Stimulated activated CD4-positive, alpha-beta T cell treated with anti-CD3 and anti-CD28 coated beads, TNF-alpha, amount 100 ng/mL, for 1 hour (primary cell): ENCODE measurements around the gene HSPH1.

Experiments used
- DNase-seq, 3 donors: peaks; one replicate each; pipeline ENCODE4 v3.0.0-alpha.2; 2020; ENCODE audit warnings: low read depth in 3 of 3, low spot score in 1 of 3

Gene HSPH1

DNA sequence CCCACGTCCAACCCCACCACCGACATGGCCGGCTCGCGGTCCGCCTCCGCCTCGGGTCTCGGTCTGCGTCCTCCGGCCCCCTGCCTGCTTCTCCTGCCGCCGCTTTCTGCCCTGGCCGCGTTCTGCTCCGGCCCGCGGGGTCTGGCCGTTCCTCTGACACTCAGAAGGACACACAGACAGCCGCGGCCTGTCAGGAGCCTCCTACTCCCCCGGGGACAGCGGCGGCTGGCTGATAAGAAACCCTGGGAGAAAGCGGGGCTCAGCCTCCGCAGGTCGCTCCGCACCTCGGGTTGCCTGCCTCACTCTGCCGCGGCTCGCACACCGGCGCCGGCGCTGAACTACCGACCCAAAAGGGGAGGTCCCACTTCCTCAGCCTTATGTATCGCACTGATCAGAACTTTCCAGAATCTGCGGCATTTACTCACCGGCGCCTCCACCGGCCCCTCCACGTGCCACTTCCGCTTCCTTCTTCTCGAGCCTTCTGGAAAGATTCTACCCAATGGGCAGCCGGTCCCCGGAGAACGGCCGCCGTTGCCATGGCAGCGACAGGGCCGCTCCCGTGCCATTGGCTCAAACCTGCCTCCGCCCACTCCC is at the start of gene HSPH1:
HSPH1 (minus strand) TSS at position 348 of the 594 bp plus-strand sequence; CDS start at position 26, 322 bp downstream.
- DNase-seq = peak; percentile 92 to 97 (median 97)

DNA sequence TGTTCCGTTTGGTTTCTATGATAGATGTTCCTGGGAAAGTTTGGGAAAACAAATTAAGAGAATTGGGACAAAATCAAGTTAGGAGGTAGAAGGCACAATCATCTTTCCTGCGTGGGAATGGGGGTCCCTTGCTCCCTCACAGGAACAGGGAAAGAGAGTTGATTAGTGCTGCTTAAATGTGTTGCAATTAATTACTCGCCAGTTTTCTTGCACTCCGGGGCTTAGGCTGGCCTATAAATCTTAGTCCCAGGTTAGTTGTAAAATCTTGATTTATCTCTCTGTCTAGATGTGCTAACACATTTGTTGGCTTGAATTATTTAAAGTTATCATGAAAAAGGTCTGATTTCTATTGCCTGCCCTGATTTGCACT is 48.1 kb upstream of the HSPH1 start:
- DNase-seq = no peak

DNA sequence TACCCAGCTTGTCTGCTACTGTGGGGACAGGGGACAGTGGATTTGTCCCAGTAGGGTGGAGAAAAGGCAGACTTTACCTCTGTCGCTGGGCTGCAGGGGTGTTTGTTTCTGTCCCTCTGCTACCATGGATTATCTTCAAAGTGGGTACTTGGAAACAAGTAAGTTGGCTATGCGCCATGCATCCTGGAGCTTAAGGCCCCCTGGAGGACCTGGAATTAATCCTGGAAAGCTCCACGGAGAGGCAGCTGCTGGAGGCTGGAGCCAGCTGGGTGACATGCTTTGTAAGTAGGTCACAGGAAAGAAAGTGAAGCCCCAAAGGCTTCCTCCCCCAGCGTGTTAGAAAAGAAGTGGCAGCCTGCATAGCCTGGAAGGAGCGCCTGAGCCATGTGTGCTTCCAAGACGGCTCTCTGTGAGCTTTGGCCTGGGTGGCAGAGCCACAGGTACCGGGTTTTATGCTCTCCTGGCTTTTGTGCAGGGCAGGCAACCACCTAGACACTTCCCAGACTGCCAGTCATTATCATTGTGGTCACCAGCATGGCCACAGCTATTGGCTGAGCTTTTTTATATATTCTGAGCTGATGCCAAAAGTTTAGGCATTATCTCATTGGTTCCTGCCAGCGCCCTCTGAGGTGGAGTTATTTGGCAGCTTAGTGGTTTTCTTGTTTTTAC is 47.6 kb upstream of the HSPH1 start:
- DNase-seq = no peak

DNA sequence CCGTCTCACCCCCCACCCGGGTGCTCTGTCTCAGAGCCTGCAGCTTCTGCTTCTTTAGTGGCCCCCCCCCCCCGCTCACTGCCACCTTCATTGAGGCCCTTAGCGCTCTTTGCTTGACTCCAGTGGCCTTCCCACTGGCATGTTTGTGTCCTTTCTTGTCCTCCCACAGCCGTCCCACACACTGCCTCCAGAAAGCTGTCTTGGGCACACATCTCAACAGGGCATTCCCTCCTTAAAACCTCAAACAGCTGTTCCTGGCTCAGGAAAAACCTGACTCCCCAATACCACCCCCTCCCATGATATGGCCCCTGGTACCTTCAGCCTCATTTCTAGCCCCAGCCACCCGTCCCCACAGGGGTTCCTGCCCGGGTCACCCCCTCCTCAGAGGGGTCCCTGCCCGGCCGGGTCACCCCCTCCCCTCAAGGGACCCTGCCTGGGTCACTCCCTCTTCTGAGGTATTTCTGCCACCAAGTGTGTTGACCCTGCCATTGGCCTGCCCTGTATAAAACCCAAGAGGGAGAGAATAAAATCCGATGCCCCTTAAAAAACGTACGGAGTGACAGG is 46.9 kb upstream of the HSPH1 start:
- DNase-seq = no peak

DNA sequence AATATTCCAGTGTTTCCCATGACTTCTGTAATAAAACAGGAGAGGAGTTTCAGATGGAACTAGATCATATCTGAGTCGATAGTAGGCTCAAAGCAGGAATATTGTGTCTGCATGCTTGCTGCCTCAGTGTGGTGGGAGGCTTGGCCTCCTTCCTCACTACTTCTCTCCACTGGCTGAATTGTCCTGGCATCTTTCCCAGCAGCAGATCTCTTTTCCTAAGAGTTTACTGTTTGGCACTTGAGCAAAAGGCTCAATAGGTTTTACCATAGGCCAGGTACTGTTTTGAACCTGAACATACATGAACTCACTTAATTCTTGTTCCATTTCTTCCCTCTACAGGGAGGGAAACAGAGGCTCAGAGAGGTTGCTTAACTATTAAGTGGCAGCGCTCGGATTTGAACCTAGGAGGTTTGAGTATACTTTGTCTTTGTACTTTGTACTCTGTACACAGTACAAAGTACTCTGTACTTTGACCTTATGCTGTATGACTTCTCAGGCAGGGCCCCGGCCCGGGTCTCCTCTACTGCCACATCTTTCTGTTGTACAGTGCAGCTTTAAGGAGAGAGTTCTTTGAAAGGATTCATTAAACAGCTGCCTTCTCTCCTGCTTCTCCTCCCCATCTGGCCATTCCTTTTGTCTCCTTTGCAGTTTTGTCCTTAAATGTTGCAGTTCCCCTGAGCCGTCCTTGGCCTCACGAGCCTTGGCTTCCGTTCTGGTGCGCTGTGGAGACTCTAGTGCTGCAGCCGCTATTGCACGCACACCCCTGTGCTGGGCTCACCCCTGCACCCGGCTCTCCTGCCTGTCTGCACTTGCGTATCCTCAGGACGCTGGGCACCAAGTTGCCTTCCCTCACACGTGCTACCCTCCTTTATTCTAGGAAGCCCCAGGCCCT is 46.2 kb upstream of the HSPH1 start:
- DNase-seq = no peak

DNA sequence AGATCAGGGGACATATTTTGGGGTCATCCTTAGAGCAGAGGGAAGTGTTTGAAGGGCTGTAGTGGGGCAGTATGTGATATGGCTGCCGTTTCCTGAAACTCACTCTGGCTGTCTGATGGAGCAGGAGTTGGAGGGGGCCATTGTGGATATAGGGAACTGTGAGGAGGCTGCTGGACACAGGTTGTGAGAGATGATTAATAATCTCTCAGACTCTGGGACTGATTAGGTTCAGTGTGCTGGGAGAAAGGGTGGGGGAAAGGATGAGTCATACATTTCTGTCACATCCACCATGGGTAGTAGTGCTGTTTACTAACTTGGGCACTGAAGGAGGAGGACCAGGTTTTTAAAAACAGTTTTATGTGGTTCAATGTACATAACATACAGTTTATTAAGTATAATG is 42.9 kb upstream of the HSPH1 start:
- DNase-seq = no peak

DNA sequence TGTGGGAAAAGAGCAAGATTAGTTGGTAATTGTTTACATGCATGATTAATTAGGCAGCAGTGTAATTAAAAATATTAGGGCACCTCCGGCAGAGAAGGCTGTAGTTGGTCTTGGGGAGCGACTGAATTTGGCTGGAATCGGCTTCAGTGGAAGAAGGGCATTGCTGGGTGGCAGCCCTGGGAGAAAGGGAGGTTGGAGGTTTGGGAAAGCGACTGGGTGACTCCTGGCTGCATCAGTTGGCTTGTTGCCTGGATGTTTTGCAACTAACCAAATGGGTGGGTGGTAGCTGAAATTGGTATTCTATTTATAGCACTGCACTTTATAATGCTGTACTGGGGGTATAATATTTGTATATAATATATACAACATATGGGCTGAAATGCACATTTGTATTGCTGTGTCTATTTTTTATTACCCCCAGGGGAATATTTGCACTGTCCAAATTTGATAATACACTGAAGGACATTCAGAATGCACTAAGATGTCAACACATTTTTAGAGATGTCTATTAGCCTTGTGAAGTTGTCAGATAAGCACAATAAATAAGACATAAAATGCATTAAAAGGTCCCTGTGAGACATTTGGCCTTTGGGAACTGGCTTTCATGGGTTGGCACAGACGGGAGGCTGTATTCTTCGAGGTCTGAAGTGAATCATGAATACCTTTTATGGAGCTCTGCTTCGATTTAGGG is 39.8 kb upstream of the HSPH1 start:
- DNase-seq = no peak

DNA sequence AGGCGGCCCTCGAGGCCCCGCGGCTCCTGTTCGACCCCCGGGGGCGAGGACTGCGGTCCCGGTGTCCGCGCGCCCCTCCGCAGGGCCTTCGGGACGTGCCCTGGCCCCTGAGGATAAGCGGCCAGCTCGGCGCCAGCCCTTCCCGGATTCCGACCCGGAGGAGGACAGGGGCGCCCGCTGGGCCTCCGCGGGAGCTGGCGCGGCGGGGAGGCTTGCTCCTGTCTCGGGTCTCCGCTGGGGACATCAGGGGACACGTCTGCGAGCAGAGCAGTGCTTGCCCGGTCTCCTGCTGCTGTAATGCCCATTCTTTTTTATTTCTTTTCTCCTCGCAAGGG is 38.9 kb upstream of the HSPH1 start:
- no peak for DNase-seq

DNA sequence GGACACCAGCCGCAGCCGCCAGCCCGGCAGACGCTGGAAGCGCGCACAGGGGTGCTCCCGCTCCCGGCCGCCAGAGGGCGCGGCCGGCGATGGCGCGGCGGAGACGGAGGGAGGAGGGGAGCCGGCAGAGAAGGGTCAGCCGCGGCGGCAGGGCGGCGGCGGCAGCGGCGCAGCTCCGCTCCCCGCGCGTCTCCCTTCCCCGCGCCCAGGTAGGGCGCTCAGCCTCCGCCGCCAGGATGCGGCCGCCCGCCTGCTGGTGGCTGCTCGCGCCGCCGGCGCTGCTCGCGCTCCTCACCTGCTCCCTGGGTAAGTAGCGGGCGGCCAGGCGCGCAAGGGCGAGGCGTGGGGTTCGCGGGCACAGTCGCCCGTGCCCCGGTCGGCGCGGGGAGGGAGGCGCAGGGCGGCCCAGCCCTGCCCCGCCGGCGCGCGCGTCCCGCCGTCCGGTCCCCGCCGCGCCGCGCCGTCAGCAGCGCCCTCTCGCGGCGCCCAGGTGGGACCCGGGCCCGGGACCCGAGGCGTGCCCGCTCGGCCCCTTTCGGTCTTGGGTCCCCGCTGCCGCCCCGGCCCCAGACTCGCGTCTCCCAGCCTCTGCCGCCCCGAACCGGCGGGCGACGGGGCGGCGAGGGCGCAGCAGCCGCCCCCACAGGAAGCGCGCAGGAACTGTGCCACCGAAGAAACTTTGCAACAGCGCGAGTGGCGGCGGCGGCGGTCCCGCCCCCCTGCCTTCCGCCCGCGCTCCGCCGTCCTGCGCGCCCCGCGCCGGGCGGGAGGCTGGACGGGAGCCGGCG is 38.3 kb upstream of the HSPH1 start, which contains the start of gene B3GLCT:
B3GLCT (plus strand) TSS at position 127 of the 788 bp plus-strand sequence; CDS start at position 237, 110 bp downstream.
- peak; percentile 45 to 74 (median 60) for DNase-seq

DNA sequence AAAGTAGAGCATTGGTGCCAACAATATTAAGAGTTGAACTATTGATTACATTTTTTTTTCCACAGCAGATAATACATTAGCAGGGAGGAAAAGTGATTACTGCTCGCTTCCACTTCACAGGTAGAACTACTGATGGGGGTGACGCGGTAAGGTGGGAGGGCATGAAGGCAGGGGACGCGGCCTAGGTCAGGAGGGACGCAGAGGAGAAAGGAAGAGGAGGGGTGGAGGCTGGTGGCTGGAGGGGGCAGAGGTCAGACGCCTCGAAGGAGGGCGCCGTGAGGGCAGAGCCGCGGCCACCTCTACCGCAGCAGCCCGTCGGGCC is 37.8 kb upstream of the HSPH1 start:
- no peak for DNase-seq

DNA sequence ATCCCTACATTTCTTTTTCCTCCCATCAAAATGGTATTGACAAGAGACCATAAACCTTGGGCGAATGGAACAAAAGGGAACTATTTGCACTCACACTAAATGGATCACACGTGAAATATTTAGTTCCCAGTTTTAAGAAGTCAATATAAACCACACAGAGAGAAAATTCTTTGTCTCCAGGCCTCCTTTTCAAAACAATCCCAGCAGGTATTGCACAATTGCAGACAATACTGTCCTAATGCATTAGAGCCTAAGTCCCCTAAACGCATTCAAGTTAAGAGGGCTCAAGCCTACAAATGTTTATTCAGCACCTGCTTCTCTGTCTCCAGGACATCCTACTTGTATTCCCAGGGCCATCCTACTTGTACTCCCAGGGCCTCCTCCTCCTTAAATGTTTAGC is 36.8 kb upstream of the HSPH1 start:
- no peak for DNase-seq

DNA sequence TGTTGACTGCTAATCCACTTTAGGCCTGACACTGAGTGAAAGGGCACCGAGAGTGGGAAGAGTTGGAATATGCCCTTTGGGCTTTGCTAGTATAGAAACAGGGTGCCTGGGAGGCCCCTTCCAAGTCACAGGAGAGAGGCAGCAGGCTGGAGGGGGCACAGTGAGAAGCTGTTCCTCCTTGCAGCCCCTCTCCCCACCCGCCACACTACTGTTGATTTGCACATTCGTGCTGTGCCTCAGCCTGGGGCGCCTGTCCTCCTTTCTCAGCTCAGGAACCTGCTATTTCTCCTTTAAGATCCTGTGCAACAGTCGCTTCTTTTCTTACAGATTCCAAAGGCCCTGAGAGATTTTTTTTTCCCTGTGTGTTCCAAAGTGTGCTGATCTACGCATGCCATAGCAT is 35.3 kb upstream of the HSPH1 start:
- DNase-seq = no peak

DNA sequence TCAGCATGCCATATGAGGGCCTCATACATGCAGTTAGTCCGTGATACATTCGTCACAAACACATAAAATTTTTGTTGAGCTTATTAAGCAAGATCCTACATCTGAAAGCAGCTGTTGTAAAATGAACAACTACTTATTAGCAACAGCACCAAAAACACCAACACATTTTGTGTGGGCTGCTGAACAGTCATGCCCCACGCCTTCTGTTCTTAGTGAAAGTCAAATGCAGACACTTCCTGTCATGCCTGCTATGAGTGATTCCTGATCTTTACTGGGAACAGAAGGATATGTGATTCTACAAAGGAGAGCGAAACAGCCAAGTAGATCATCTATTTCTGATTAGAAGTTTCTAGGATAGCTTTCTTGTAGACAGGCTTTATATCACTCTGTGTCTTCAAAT is 33.9 kb upstream of the HSPH1 start:
- no peak for DNase-seq

DNA sequence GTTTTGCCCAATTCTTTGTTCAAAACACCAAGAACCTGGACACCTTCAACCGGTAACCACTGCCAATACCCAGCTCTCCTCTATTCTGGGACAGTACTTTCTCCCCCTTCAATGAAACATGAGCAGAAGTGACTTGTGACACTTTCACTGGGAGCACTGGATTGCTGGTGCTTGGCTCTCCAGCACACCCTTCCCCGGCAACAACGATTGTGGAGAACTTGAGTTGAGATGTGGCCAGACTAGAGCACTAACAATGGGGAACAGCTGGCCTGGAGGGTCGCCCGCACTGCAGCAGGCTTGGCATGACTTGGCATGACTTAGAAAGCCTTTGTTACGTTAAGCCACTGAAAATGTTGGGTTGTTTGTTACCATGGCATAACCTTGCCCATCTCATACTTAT is 30.6 kb upstream of the HSPH1 start:
- DNase-seq = no peak

DNA sequence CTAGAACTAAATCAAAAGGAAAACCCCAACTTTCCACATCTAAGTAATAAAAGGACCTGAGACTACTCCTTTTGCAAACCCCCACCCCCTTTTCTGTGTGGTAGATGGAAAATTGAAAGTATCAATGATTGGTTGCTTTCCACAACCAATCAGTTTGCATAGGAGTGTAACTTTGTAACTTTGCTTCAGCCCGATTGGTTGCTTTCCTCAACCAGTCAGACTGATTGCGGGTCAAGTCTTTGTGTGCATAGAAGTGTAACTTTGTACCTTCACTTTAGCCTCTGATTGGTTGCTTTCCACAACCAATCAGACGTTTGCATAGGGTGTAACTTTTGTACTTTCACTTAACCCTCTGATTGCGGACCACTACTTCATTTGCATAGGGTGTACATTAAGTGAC is 30.0 kb upstream of the HSPH1 start:
- DNase-seq = no peak

DNA sequence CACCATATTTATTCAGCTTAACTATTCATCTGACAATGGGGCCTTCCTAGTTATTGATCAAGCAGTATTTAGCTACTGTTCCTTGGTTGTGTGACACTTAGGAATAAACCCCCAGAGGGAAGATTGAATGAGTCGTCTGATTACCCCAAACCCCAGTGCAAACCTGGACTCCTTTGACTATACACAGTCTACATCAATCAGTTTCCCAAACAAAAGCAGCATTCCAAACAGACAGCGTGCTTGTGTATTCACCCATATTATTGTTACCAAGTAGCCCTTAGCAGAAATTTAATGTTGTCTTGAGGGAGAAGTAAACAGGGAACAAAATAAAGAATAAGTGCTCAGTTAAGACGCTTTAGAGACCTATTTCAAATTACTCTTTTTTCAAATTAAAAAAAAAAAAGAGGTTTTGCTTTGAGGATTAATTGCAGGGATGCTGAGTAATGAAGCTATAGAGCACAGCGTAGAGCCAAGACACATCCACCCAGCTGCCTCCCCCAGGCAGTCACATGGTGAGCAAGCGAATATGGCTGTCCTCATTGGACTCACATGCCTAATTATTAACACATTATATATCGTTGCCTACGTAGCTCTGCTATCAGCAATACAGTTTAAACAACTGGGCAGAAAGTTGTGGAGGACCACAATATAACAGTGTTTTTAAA is 23.4 kb upstream of the HSPH1 start:
- no peak for DNase-seq

DNA sequence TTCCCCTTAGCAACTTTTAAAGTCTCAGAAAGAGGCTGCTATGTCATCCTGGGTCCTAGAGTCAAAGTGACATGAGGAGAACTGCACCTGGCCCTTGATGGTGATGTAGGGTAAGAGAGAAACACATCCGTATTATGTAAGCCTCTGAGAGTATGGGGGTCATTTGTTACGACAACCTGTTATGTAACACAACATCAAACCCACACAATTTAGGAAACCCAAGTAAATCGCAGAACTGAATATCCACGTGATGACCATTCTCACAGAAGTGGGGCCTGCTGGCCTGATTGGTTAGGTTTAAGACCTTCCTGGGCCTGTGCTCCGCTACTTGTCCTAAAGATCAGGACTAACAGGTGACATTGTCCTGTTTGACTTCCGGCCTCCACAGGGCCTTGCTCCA is 22.7 kb upstream of the HSPH1 start:
- DNase-seq = no peak

DNA sequence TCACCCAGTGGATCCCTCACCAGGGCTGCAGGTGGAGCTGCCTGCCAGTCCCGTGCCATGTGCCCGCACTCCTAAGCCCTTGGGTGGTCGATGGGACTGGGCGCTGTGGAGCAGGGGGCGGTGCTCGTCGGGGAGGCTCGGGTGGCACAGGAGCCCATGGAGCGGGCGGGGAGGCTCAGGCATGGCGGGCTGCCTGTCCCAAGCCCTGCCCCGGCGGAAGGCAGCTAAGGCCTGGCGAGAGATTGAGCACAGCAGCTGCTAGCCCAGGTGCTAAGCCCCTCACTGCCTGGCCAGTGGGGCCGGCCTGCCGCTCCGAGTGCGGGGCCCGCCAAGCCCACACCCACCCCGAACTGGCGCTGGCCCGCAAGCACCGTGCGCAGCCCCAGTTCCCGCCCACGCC is 21.3 kb upstream of the HSPH1 start:
- DNase-seq = no peak

DNA sequence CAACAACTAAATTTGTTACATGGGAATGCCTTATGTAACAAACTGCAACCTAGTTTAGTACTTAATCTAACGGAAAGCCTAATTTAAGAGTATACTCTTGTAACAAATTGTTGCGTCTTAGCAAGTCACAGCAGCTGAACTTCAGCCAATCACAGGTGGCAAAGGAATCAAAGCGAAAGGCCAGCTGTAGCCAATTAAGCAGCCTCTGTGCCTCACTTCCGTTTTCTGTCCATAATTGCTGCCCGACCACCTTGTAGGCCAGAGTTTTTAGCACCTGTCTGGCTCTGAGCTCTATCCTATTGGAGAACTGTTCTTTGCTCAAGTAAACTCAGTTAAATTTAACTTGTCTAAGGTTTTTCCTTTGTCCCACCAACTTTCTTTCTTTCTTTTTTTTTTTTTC is 18.1 kb upstream of the HSPH1 start:
- no peak for DNase-seq

DNA sequence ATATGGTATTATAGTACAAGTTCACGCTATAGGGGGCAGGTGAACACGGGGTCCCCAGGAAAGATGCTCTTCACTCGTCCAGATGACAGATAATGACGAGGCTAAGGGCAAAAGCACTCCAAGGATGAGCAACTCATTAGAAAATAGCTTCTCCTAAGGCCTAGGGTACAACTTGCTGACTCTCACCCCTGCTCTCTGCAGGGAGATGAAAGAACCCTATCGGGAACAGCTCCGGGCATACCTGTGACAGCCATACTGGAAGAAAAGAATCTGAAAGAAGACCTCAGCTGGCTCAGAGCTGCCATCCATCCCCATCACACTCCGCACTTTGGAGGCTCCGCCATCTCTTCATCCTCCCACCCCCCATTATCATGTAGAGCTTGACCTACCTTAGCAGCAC is 17.5 kb upstream of the HSPH1 start:
- no peak for DNase-seq
